HS-5 (cell line): ENCODE results near the gene PALS2.

Experiments
- DNase-seq: peaks from one replicate; pipeline ENCODE4 v3.0.0-alpha.2; 2012; ENCODE audit warnings: low read depth

The PALS2 gene

GRCh38 chr7:24591152-24591551 lies 17.9 kb downstream of the PALS2 start:
- no peak for DNase-seq

DNA sequence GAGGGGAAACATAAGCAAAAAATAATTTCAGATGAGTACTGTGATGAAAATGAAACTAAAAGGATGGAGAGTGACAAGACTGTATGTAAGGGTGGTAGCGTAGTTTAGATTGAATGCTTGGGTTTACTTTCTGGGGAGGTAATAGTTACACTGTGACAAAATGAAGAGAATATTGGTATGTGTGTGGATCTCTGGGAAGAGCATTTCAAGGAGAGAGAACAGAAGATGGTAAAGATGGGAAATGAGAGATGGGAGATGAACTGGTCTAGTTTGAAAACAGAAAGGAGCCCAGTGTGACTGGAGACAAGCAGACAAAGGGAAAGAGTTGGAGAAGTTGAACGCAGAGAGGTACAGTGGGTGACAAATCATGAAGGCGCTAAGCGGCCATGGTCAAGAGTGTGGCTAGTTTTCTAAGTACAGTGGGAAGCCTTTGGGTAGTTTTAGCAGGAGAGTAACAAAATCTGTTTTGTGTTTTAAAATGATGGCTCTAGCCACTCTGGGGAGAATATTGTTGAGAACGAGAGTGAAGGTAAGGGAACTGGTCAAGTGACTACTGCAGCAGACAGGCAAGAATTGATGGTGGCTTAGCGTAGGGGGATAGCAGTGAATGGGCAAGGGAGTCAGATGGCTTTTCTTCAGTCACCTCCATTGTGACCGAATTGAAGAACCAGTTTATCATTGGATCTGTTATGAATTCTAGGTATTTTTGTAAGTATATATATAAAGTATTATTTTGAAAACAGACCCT lies 22.6 kb downstream of the PALS2 start:
- DNase-seq = no peak

GRCh38 chr7:24597014-24597413 lies 23.8 kb downstream of the PALS2 start:
- DNase-seq = no peak

DNA sequence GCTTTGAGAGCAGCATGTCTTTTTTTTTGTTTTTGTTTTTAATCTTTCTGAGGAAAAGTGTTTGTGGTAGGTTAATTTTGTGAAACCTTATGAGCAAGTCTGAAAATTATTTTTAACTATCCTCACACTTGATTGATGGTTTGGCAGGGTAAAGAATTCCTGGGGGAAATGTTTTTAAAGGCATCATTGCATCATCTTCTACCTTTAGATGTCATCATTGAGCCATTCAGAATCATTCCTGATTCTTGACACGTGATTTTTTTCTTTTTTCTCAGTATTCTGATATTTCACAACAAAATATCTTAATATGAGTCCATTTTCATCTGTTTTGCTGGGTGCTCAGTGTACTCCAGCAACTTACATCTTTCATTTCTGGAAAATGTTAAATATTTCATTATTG lies 28.3 kb downstream of the PALS2 start:
- no peak for DNase-seq

- no peak for DNase-seq
Observed at GRCh38 chr7:24602860-24603456, 29.7 kb downstream of the PALS2 start.

GRCh38 chr7:24604630-24605029 lies 31.4 kb downstream of the PALS2 start:
- DNase-seq = no peak

- no peak for DNase-seq
Observed at GRCh38 chr7:24608504-24608903, 35.3 kb downstream of the PALS2 start.

GRCh38 chr7:24609059-24609458 lies 35.8 kb downstream of the PALS2 start:
- no peak for DNase-seq

GRCh38 chr7:24609570-24609969 lies 36.3 kb downstream of the PALS2 start:
- DNase-seq = no peak

GRCh38 chr7:24611130-24611529 lies 37.9 kb downstream of the PALS2 start:
- no peak for DNase-seq

- DNase-seq = no peak
Observed at GRCh38 chr7:24617957-24618616, 44.8 kb downstream of the PALS2 start.

GRCh38 chr7:24619978-24620377 lies 46.7 kb downstream of the PALS2 start:
- no peak for DNase-seq

- DNase-seq = no peak
Observed at GRCh38 chr7:24622646-24623182, 49.5 kb downstream of the PALS2 start.
